CD4-positive, alpha-beta T cell (primary cell): ENCODE data around the gene MPC2. TPM values are rescaled to one million over a fixed set of nuclear protein-coding genes. Genes with fewer than 3 reads are reported as not detected.
"Not testable (repeated sequence)": the region's sequence is repeated elsewhere in the genome, so short reads cannot be mapped to it uniquely, and the experiment has no call there.

Source experiments
- ATAC-seq: fragments of 200-7000 bp; cut with Tn5 transposase; one replicate; pipeline ENCODE4 v1.10.0; 2022; ENCODE audit warnings: mild to moderate bottlenecking; ENCODE audit not compliant: poor library complexity
- CTCF ChIA-PET: fragments of 350-600 bp; sonication (Branson Sonifier 250); formaldehyde crosslinking; loops from one replicate; lab custom pipeline; 2021; ENCODE audit warnings: antibody characterized with exemption, inconsistent platforms; lab: Charles Lee
- POLR2A ChIA-PET: fragments of 350-600 bp; sonication (Branson Sonifier 250); formaldehyde crosslinking; loops from one replicate; lab custom pipeline; 2021; ENCODE audit warnings: antibody characterized with exemption, inconsistent platforms; lab: Charles Lee
- DNase-seq, 14 experiments: peaks; one replicate each; pipeline ENCODE4 v3.0.0-alpha.2; 2013 to 2020; ENCODE audit warnings: mixed read lengths in 2 of 14
- H3K27ac ChIP-seq, 2 donors: one replicate each; pipeline versions ENCODE4 v1.5.1 to v1.7.0; 2013; ENCODE audit warnings: low read length in 2 of 2, low read depth in 1 of 2, mild to moderate bottlenecking in 1 of 2
- H3K27me3 ChIP-seq, 2 experiments: 1 replicate in 1 of 2; 2 replicates in 1 of 2; pipeline versions ENCODE4 v1.6.1 to v1.7.0; 2013; ENCODE audit warnings: low read length in 2 of 2, control low read depth in 1 of 2, mild to moderate bottlenecking in 1 of 2, moderate library complexity in 1 of 2; ENCODE audit not compliant: insufficient read depth in 2 of 2, control insufficient read depth in 1 of 2
- H3K36me3 ChIP-seq: one replicate; pipeline ENCODE4 v1.6.1; 2013; ENCODE audit warnings: low read length, control low read depth; ENCODE audit not compliant: insufficient read depth
- H3K4me1 ChIP-seq: one replicate; pipeline ENCODE4 v1.6.1; 2013; ENCODE audit warnings: low read length, control low read depth; ENCODE audit not compliant: insufficient read depth
- H3K4me3 ChIP-seq: one replicate; pipeline ENCODE4 v1.5.1; 2013; ENCODE audit warnings: mild to moderate bottlenecking, low read length, moderate library complexity
- H3K9me3 ChIP-seq, 2 experiments: 1 replicate in 1 of 2; 2 replicates in 1 of 2; pipeline versions ENCODE4 v1.6.1 to v1.7.0; 2013; ENCODE audit warnings: low read length in 2 of 2, mild to moderate bottlenecking in 2 of 2, control low read depth in 1 of 2, moderate library complexity in 1 of 2; ENCODE audit not compliant: control insufficient read depth in 1 of 2, insufficient read depth in 1 of 2
- H3K27ac Mint-ChIP-seq: one replicate; pipeline ENCODE4 v1.8.0; 2020; ENCODE audit warnings: mixed read lengths
- H3K27me3 Mint-ChIP-seq: one replicate; pipeline ENCODE4 v1.8.0; 2021; ENCODE audit warnings: mixed read lengths
- H3K36me3 Mint-ChIP-seq: one replicate; pipeline ENCODE4 v1.8.0; 2021; ENCODE audit warnings: low read depth, mixed read lengths
- H3K4me1 Mint-ChIP-seq: one replicate; pipeline ENCODE4 v1.8.0; 2021; ENCODE audit warnings: low read depth, mixed read lengths
- H3K4me3 Mint-ChIP-seq: one replicate; pipeline ENCODE4 v1.8.0; 2020; ENCODE audit warnings: mild to moderate bottlenecking, mixed read lengths
- H3K9me3 Mint-ChIP-seq: one replicate; pipeline ENCODE4 v1.8.0; 2020; ENCODE audit warnings: mixed read lengths
- intact Hi-C, 2 experiments: fragments of 100-400 bp; cut with DNase I in 1 of 2; cut with micrococcal nuclease in 1 of 2; formaldehyde crosslinking; loops; one replicate each; pipeline versions ENCODE4 v1.15.1 to v1.9.0; 2023 to 2025; cut with DNase I, micrococcal nuclease
- total RNA-seq, 174 experiments: library from RNA in 2 of 174; stranded (reverse) in 2 of 174; gene quantifications; one replicate each; pipeline ENCODE4 v1.2.3 and lab custom pipeline; 2021 to 2026
- TF ChIP-seq, protein P1 (sequence below): fragments of 200-600 bp; IDR thresholded peaks from one replicate; pipeline ENCODE4 v1.8.0; 2022; ENCODE audit warnings: antibody characterized with exemption, mild to moderate bottlenecking

MPC2 gene
- total RNA-seq, 2 experiments from 2014 or later = 54.4 to 54.8 TPM

DNA sequence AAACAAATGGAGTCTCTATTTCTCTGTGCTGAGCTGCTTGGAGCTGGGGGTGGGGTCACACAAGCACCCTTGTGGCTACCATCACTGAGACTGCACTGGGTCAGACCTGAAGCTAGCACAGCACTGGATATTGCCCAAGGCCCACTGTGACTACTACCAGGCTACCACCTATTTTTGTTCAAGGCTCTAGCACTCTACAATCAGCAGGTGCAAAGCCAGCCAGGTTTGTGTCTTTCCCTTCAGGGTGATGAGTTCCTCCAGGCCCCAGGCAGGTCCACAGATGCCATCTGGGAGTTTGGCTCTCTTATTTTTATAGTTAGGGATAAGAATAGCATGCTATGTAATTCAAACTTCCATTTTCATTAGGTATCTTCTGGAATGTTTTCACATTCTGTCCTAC lies 46.5 kb downstream of the MPC2 start:
- no peak for DNase-seq
- POLR2A ChIA-PET = no interaction called here

DNA sequence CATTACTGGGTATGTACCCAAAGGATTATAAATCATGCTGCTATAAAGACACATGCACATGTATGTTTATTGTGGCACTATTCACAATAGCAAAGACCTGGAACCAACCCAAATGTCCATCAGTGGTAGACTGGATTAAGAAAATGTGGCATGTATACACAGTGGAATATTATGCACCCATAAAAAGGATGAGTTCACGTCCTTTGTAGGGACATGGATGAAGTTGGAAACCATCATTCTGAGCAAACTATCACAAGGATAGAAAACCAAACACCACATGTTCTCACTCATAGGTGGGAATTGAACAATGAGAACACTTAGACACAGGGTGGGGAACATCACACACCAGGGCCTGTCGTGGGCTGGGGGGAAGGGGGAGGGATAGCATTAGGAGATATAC lies 49.7 kb downstream of the MPC2 start:
- ATAC-seq, H3K9me3 Mint-ChIP-seq, H3K27ac ChIP-seq, H3K4me1 ChIP-seq, intact Hi-C loops, H3K27me3 Mint-ChIP-seq, H3K4me3 Mint-ChIP-seq, H3K36me3 Mint-ChIP-seq, H3K4me3 ChIP-seq, H3K27ac Mint-ChIP-seq, POLR2A ChIA-PET, H3K36me3 ChIP-seq, DNase-seq, H3K4me1 Mint-ChIP-seq, H3K9me3 ChIP-seq, H3K27me3 ChIP-seq, CTCF ChIA-PET: not testable (repeated sequence)

More for the DNA sequence above, 46.5 kb downstream of the MPC2 start:
- CTCF ChIA-PET = no interaction called here
- ATAC-seq = no peak
- no peaks in the 10 kb centered on the region for H3K27me3 Mint-ChIP-seq
- no peak overlapping the region for H3K4me3 ChIP-seq
- H3K9me3 ChIP-seq = no peaks in the 10 kb centered on the region
- H3K27ac ChIP-seq = no peak overlapping the region
- TF ChIP-seq, protein P1, sequence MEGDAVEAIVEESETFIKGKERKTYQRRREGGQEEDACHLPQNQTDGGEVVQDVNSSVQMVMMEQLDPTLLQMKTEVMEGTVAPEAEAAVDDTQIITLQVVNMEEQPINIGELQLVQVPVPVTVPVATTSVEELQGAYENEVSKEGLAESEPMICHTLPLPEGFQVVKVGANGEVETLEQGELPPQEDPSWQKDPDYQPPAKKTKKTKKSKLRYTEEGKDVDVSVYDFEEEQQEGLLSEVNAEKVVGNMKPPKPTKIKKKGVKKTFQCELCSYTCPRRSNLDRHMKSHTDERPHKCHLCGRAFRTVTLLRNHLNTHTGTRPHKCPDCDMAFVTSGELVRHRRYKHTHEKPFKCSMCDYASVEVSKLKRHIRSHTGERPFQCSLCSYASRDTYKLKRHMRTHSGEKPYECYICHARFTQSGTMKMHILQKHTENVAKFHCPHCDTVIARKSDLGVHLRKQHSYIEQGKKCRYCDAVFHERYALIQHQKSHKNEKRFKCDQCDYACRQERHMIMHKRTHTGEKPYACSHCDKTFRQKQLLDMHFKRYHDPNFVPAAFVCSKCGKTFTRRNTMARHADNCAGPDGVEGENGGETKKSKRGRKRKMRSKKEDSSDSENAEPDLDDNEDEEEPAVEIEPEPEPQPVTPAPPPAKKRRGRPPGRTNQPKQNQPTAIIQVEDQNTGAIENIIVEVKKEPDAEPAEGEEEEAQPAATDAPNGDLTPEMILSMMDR = no peak
- H3K36me3 ChIP-seq = no peaks in the 10 kb centered on the region
- no peaks in the 10 kb centered on the region for H3K27me3 ChIP-seq
- no peak overlapping the region for H3K4me3 Mint-ChIP-seq
- H3K4me1 Mint-ChIP-seq = no peaks in the 10 kb centered on the region
- no peaks in the 10 kb centered on the region for H3K9me3 Mint-ChIP-seq
- intact Hi-C loops = no loop called here
- no peak overlapping the region for H3K27ac Mint-ChIP-seq
- no peaks in the 10 kb centered on the region for H3K36me3 Mint-ChIP-seq
- H3K4me1 ChIP-seq = no peaks in the 10 kb centered on the region

DNA sequence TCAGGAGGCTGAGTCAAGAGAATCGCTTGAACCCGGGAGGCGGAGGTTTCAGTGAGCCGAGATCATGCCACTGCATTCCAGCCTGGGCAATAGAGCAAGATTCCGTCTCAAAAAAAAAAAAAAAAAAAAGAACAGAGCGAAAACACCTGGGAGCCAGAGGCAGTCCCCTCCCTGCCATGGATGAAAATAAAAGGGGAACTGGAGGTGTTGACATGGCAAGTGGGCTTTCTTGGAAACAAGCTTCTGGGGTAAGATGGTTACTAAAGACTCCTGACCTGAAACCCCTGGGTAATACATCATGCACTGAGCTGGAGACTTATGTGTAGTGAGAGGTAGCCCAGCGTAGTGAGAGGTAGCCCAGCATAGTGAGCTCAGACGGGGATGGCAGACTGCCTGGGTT lies 54.5 kb downstream of the MPC2 start:
- CTCF ChIA-PET = no interaction called here
- no peaks in the 10 kb centered on the region for H3K27me3 Mint-ChIP-seq
- Histone ChIP-seq H3K27ac (no peak overlapping the region), H3K4me3 (no peak overlapping the region), H3K36me3 (no peaks in the 10 kb centered on the region), H3K4me1 (no peaks in the 10 kb centered on the region), H3K9me3 (no peaks in the 10 kb centered on the region), H3K27me3 (no peaks in the 10 kb centered on the region)
- POLR2A ChIA-PET = no interaction called here
- intact Hi-C loops = no loop called here
- ATAC-seq = no peak
- no peaks in the 10 kb centered on the region for H3K4me1 Mint-ChIP-seq
- no peaks in the 10 kb centered on the region for H3K36me3 Mint-ChIP-seq
- no peak overlapping the region for H3K27ac Mint-ChIP-seq
- TF ChIP-seq, protein P1 = no peak
- H3K4me3 Mint-ChIP-seq = no peak overlapping the region
- DNase-seq = no peak
- no peaks in the 10 kb centered on the region for H3K9me3 Mint-ChIP-seq

DNA sequence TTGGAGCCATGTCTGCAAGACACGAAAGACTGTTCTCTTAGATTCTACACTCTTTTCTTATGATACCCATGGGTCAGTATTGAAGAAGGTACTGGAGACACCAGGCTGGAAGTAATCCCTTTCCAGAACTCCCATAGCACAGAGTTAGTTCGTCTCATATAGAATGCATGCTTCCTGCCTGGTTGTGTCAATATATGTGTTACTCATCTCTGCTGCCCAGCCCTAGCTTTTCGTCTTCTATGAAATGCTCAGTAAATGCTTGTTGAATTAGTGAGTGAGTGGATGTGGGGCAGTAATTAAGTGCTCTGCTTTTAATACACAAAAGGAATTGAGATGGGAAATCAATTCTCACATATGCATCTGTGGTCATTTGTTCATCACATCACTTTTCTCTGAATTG lies 55.1 kb downstream of the MPC2 start:
- CTCF ChIA-PET = no interaction called here
- TF ChIP-seq, protein P1 = no peak
- H3K9me3 ChIP-seq = no peaks in the 10 kb centered on the region
- H3K4me3 ChIP-seq = no peak overlapping the region
- H3K4me3 Mint-ChIP-seq = no peak overlapping the region
- no peak overlapping the region for H3K27ac ChIP-seq
- intact Hi-C loops = no loop called here
- H3K27me3 ChIP-seq = no peaks in the 10 kb centered on the region
- ATAC-seq = no peak
- no peak for DNase-seq
- no peaks in the 10 kb centered on the region for H3K27me3 Mint-ChIP-seq
- no peaks in the 10 kb centered on the region for H3K9me3 Mint-ChIP-seq
- H3K36me3 Mint-ChIP-seq = no peaks in the 10 kb centered on the region
- no peaks in the 10 kb centered on the region for H3K4me1 ChIP-seq
- POLR2A ChIA-PET = no interaction called here
- no peaks in the 10 kb centered on the region for H3K36me3 ChIP-seq
- H3K27ac Mint-ChIP-seq = no peak overlapping the region
- no peaks in the 10 kb centered on the region for H3K4me1 Mint-ChIP-seq
